H1 (cell line): ENCODE measurements around the gene PRKCZ. TPM values are rescaled to one million over a fixed set of nuclear protein-coding genes. Genes with fewer than 3 reads are reported as not detected.

Experiments
- CTCF ChIA-PET: fragments of 300-600 bp; sonication (Branson Sonifier 250); formaldehyde crosslinking; loops from one replicate; lab custom pipeline; 2021; ENCODE audit not compliant: partially characterized antibody; lab: Charles Lee
- POLR2A ChIA-PET: fragments of 300-600 bp; sonication (Branson Sonifier 250); formaldehyde crosslinking; loops from one replicate; lab custom pipeline; 2021; ENCODE audit warnings: inconsistent platforms; ENCODE audit not compliant: partially characterized antibody; lab: Charles Lee
- DNase-seq, 2 experiments: peaks; one replicate each; pipeline versions ENCODE4 v3.0.0 to v3.0.0-alpha.2; 2010 to 2022; ENCODE audit warnings: low spot score in 2 of 2, low read depth in 1 of 2, mixed read lengths in 1 of 2
- FAIRE-seq: peaks from 2 replicates; lab custom pipeline; 2011; peaks lifted over from hg19 to GRCh38; lab: Jason Lieb, UNC
- H2AFZ ChIP-seq: 2 replicates; pipeline ENCODE4 v1.8.1; 2012; ENCODE audit warnings: low read length, inconsistent platforms
- H2AK5ac ChIP-seq: 2 replicates; pipeline ENCODE4 v1.6.1; 2013; ENCODE audit warnings: low read depth, low read length
- H2BK120ac ChIP-seq: replicated peaks from 2 replicates; pipeline ENCODE3; 2013; ENCODE audit warnings: low read depth, low read length, inconsistent platforms
- H2BK12ac ChIP-seq: 2 replicates; pipeline ENCODE4 v1.6.1; 2013; ENCODE audit warnings: low read depth, low read length
- H2BK15ac ChIP-seq: 2 replicates; pipeline ENCODE4 v1.6.1; 2013; ENCODE audit warnings: low read length
- H2BK20ac ChIP-seq: 2 replicates; pipeline ENCODE4 v1.6.1; 2013; ENCODE audit warnings: low read length
- H2BK5ac ChIP-seq: 2 replicates; pipeline ENCODE4 v1.6.1; 2013; ENCODE audit warnings: low read depth, low read length
- H3K14ac ChIP-seq: 2 replicates; pipeline ENCODE4 v1.6.1; 2013; ENCODE audit warnings: inconsistent platforms; ENCODE audit not compliant: insufficient read length
- H3K18ac ChIP-seq: 2 replicates; pipeline ENCODE4 v1.6.1; 2013; ENCODE audit warnings: low read length; ENCODE audit errors: extremely low read depth
- H3K23ac ChIP-seq: 2 replicates; pipeline ENCODE4 v1.6.1; 2013; ENCODE audit warnings: inconsistent platforms; ENCODE audit not compliant: insufficient read length
- H3K23me2 ChIP-seq: 2 replicates; pipeline ENCODE4 v1.6.1; 2013; ENCODE audit warnings: low read depth, low read length
- H3K27ac ChIP-seq: 2 replicates; pipeline ENCODE4 v1.6.1; 2011; ENCODE audit warnings: low read depth, low read length, inconsistent platforms
- H3K27me3 ChIP-seq, 4 experiments: replicated peaks in 1 of 4; 1 replicate in 1 of 4; 2 replicates in 3 of 4; pipeline versions ENCODE4 v1.6.1 to v1.8.1; 2011 to 2013; ENCODE audit warnings: low read length in 3 of 4, mild to moderate bottlenecking in 3 of 4, inconsistent platforms in 2 of 4, mixed read lengths in 2 of 4, moderate library complexity in 1 of 4; ENCODE audit not compliant: control insufficient read depth in 3 of 4, insufficient read depth in 3 of 4; ENCODE audit errors: extremely low read depth in 1 of 4
- H3K36me3 ChIP-seq, 4 experiments: 2 replicates each; pipeline versions ENCODE4 v1.6.1 to v1.8.1; 2011 to 2013; ENCODE audit warnings: mild to moderate bottlenecking in 4 of 4, low read length in 3 of 4, moderate library complexity in 2 of 4, control low read depth in 1 of 4, inconsistent platforms in 1 of 4; ENCODE audit not compliant: insufficient read depth in 4 of 4, control insufficient read depth in 2 of 4
- H3K4ac ChIP-seq: replicated peaks from 2 replicates; pipeline ENCODE3; 2013; ENCODE audit warnings: low read length, low read depth, mixed read lengths, inconsistent platforms; ENCODE audit not compliant: insufficient read length
- H3K4me1 ChIP-seq, 4 experiments: replicated peaks in 1 of 4; 1 replicate in 1 of 4; 2 replicates in 3 of 4; pipeline versions ENCODE4 v1.6.1 to v1.8.1; 2011 to 2013; ENCODE audit warnings: low read length in 3 of 4, inconsistent platforms in 2 of 4, mixed read lengths in 1 of 4; ENCODE audit not compliant: insufficient read depth in 4 of 4, control insufficient read depth in 3 of 4
- H3K4me2 ChIP-seq, 2 experiments: 2 replicates each; pipeline versions ENCODE4 v1.6.1 to v1.8.1; 2011 to 2013; ENCODE audit warnings: low read depth in 2 of 2, low read length in 2 of 2, control low read depth in 1 of 2, inconsistent platforms in 1 of 2, mild to moderate bottlenecking in 1 of 2; ENCODE audit not compliant: insufficient read depth in 1 of 2
- H3K4me3 ChIP-seq, 4 experiments: fragments of 200-600, 300-600 bp in 1 of 4; sonication (generic), shearing (Covaris generic), sonication (Bioruptor Twin) in 1 of 4; 2 replicates each; pipeline versions ENCODE4 v1.5.1 to v1.8.1; 2011 to 2016; ENCODE audit warnings: low read length in 4 of 4, low read depth in 3 of 4, control low read depth in 2 of 4, inconsistent platforms in 2 of 4, mild to moderate bottlenecking in 2 of 4, mixed read lengths in 1 of 4, moderate library complexity in 1 of 4; ENCODE audit not compliant: insufficient read depth in 2 of 4; ENCODE audit errors: extremely low read depth in 1 of 4
- H3K56ac ChIP-seq: replicated peaks from 2 replicates; pipeline ENCODE3; 2013; ENCODE audit warnings: low read depth, mild to moderate bottlenecking, mixed read lengths, low read length, inconsistent platforms; ENCODE audit not compliant: insufficient read length
- H3K79me1 ChIP-seq: 2 replicates; pipeline ENCODE4 v1.6.1; 2013; ENCODE audit warnings: low read depth, low read length, control low read depth
- H3K79me2 ChIP-seq, 2 experiments: 2 replicates each; pipeline versions ENCODE4 v1.6.1 to v1.8.1; 2012 to 2013; ENCODE audit warnings: low read length in 2 of 2, mild to moderate bottlenecking in 2 of 2, inconsistent platforms in 1 of 2; ENCODE audit not compliant: insufficient read depth in 2 of 2, control insufficient read depth in 1 of 2
- H3K9ac ChIP-seq, 4 experiments: replicated peaks in 1 of 4; 1 replicate in 1 of 4; 2 replicates in 3 of 4; pipeline versions ENCODE4 v1.6.1 to v1.8.1; 2011 to 2013; ENCODE audit warnings: low read depth in 3 of 4, low read length in 3 of 4, control low read depth in 2 of 4, mild to moderate bottlenecking in 2 of 4, moderate library complexity in 2 of 4, inconsistent platforms in 1 of 4; ENCODE audit errors: extremely low read depth in 1 of 4
- H3K9me3 ChIP-seq, 2 experiments: 2 replicates each; pipeline versions ENCODE4 v1.6.1 to v1.8.1; 2012 to 2013; ENCODE audit warnings: mild to moderate bottlenecking in 2 of 2, moderate library complexity in 2 of 2, control low read depth in 1 of 2, inconsistent platforms in 1 of 2, low read depth in 1 of 2, low read length in 1 of 2, mixed read lengths in 1 of 2; ENCODE audit not compliant: insufficient read depth in 2 of 2
- H4K20me1 ChIP-seq, 2 experiments: replicated peaks in 1 of 2; 2 replicates each; pipeline versions ENCODE3 to v1.8.1; 2011 to 2013; ENCODE audit warnings: inconsistent platforms in 2 of 2, low read length in 2 of 2, mild to moderate bottlenecking in 1 of 2; ENCODE audit not compliant: insufficient read depth in 2 of 2, control insufficient read depth in 1 of 2
- H4K5ac ChIP-seq: 2 replicates; pipeline ENCODE4 v1.6.1; 2013; ENCODE audit warnings: low read length, low read depth, mixed read lengths, inconsistent platforms; ENCODE audit not compliant: insufficient read length
- H4K8ac ChIP-seq: 2 replicates; pipeline ENCODE4 v1.8.0; 2013; ENCODE audit warnings: mild to moderate bottlenecking, moderate library complexity, low read length, inconsistent platforms; ENCODE audit not compliant: insufficient read depth; ENCODE audit errors: extremely low read depth
- H4K91ac ChIP-seq: replicated peaks from 2 replicates; pipeline ENCODE3; 2013; ENCODE audit warnings: low read length, mixed read lengths, inconsistent platforms; ENCODE audit not compliant: insufficient read length
- TEAD4 ChIP-seq: IDR thresholded peaks from 2 replicates; pipeline ENCODE4 v1.6.1; 2012; ENCODE audit warnings: low read depth, low read length, inconsistent platforms, mixed read lengths
- WGBS, 2 experiments: shearing (Covaris generic) in 1 of 2; methylation state at CpG; one replicate each; pipeline versions ENCODE4 v1.1.6 to v1.1.7; 2013 to 2015; ENCODE audit warnings: low lambda C conversion rate in 2 of 2, mixed read lengths in 2 of 2, inconsistent platforms in 1 of 2, low coverage in 1 of 2, missing lambda C conversion rate in 1 of 2; ENCODE audit not compliant: insufficient replicate concordance in 2 of 2, insufficient coverage in 1 of 2, insufficient read length in 1 of 2; ENCODE audit errors: extremely low coverage in 1 of 2, missing lambda C conversion rate in 1 of 2; 5-methylcytosine and 5-hydroxymethylcytosine counted together
- polyA plus RNA-seq, 7 experiments: library from polyadenylated mRNA; depleted of rRNA in 3 of 7; stranded (reverse) in 5 of 7; unstranded in 2 of 7; fragments of >200 nt in 5 of 7; fragments of 200-250 nt in 2 of 7; gene quantifications; 1 replicate in 5 of 7; 2 replicates in 1 of 7; 4 replicates in 1 of 7; pipeline versions ENCODE4 v1.2.1 to v1.2.3, GENCODE V29; 2011 to 2013; ENCODE audit warnings: missing spikeins in 2 of 7, mixed read lengths in 2 of 7
- total RNA-seq: library from RNA; stranded (reverse); fragmentation: NEBNext Ultra II Directional; extraction: Animal tissue kit (Norgen Biotek cat#: 25700); gene quantifications from 2 replicates; pipeline ENCODE4 v1.2.1, GENCODE V29; 2021

Gene PRKCZ
- total and polyA plus RNA-seq, 2 of the 8 experiments (the other 6 are each of a cell fraction or from before 2014, with no cell fraction given), result 37.4 to 45.1 TPM

DNA sequence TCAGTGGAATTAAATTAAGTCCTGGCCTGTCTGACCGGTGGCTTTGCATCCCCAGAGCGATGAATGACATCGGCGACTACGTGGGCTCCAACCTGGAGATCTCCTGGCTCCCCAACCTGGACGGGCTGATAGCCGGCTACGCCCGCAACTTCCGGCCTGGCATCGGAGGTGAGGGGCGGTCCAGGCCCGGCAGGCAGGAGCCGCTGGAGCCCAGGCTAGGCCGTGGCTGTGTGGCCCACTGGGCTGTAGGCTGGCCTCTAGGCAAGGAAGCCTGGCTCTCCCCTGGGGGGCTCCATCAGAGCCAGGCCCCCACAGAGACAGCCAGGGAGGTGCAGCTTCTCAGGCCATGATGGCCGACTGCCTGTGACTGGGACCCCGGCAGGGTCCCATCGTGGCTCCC, 25.3 kb upstream of the PRKCZ start:
- Histone ChIP-seq H3K36me3 (no peaks in the 10 kb centered on the region), H3K4ac (no peak overlapping the region), H3K9ac (no peak overlapping the region), H2AFZ (no peak overlapping the region), H2BK15ac (no peak overlapping the region), H2BK20ac (no peak overlapping the region), H3K4me3 (no peak overlapping the region), H3K4me1 (peaks cover 0 to 2% (median 0%) of the 10 kb centered on the region in 4 experiments; a peak in 1 of 7 replicates), H3K23ac (no peak overlapping the region), H3K27me3 (peaks cover 2 to 13% (median 10%) of the 10 kb centered on the region in 4 experiments), H2BK12ac (no peak overlapping the region), H4K91ac (no peak overlapping the region), H2AK5ac (no peak overlapping the region), H3K23me2 (0 out of 2 replicates have a peak, but pooled peaks cover 2% of the 10 kb centered on the region), H4K8ac (no peak overlapping the region), H3K79me2 (no peaks in the 10 kb centered on the region), H3K18ac (no peak overlapping the region), H3K79me1 (no peaks in the 10 kb centered on the region), H3K4me2 (no peak overlapping the region), H3K56ac (no peak overlapping the region), H3K14ac (no peak overlapping the region), H4K20me1 (peaks cover 0 to 4% of the 10 kb centered on the region in 2 experiments), H2BK5ac (no peak overlapping the region), H2BK120ac (no peak overlapping the region), H4K5ac (no peak overlapping the region), H3K27ac (no peak overlapping the region), H3K9me3 (no peaks in the 10 kb centered on the region)
- DNase-seq (no peak), FAIRE-seq (no peak)
- CTCF ChIA-PET, result interaction anchor here (1.2 to 8.0 kb wide), 5 partner anchors 19 to 80 kb away, joined by 4 to 66 read pairs (median 5); no protein-coding TSS in a partner anchor
- TF ChIP-seq TEAD4, result no peak
- 95% methylated on average over 18 of the region's 18 CpGs; no CpG with 5 or more reads in 1 of the 2 experiments for WGBS, 2 experiments
- POLR2A ChIA-PET, result no interaction called here
